C1 segment of cervical spinal cord (tissue), 14 donors: Measurements from ENCODE around the gene MAP2K1.
A peak's percentile ranks its signal among the peaks of the same experiment; 100 is the strongest.
"Not testable (repeated sequence)": the region's sequence is repeated elsewhere in the genome, so short reads cannot be mapped to it uniquely, and the experiment has no call there.

Source experiments
- DNase-seq, 14 donors: peaks; one replicate each; lab custom pipeline; 2025; lab: John Stamatoyannopoulos, UW

MAP2K1 gene

DNA sequence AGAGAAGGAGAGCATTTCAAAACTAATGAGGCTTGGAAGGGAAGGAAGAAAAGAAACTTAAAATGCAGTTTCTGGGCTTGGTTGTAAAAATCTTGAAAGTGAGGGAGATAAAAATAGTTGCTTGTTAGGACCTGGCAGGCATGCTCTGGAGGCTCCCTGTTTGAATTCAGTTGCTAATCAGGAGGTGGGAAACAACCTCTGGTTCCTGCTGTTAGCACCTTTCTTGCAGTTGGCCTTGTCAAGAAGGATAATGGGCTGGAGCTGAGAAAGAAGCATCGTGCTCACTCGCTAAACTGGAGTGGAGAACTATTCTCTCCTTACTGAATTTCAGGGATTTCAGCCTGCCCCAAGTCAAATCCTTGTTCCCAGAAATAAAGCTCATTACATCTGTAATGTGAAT, 87.4 kb downstream of the MAP2K1 start:
- DNase-seq: no peak

DNA sequence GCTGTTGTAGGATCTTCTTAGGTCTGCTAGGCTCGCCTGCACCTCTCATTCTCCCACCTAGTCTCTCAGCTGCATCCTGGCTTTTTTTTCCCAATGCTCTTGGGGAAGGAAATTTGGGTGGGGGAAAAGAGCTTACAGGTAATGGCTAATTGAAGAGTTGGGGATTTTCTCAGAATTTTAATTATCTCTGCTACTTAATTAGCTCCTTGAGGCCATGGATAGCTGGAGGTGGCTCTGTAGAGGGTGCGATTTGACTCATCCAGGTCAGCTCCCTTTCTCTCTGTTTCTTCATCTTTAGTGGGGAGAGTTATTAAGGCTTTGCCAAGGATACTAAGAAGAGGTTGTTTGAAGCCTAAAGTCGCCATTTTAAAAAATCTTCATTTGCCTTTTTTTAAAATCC, 88.3 kb downstream of the MAP2K1 start:
- DNase-seq: no peak

DNA sequence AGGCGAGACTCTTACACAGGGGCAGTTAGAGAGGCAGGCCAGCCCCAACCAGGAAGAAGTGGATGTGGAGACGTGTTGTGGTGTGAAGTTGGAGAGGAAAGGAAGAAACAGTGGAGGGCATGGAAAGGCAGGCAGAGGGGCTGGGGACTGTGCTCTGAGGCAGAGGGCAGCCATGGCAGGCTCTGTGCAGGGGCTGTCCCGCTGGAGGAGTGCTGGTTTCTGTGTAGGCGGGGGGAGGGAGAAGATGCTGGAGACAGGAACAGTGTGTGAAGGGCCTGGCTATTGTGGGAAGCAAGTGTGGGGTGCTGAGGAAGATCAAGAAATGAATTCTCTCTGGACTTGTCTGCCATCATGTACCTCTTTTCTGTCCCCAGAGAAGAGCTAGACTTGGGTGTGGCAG, 89.8 kb downstream of the MAP2K1 start:
- DNase-seq: no peak

- peak in 1 of 14 donors; percentile 21 for DNase-seq
Measured at GRCh38 chr15:66477011-66477410, 90.3 kb downstream of the MAP2K1 start.

DNA sequence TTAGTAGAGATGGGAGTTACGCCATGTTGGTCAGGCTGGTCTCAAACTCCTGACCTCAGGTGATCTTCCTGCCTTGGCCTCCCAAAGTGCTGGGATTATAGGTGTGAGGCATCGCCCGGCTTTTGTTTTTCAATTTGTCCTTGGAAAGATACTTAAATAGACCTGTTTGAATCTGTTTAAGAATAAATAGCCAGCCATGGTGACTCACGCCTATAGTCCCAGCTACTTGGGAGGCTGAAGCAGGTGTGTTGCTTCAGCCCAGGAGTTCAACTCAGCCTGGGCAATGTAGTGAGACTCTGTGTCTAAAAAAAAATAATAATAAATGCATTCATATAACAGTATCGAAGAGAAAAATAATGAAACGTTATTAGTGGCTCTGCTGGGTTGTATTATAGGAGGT, 93.6 kb downstream of the MAP2K1 start:
- no peak for DNase-seq

DNA sequence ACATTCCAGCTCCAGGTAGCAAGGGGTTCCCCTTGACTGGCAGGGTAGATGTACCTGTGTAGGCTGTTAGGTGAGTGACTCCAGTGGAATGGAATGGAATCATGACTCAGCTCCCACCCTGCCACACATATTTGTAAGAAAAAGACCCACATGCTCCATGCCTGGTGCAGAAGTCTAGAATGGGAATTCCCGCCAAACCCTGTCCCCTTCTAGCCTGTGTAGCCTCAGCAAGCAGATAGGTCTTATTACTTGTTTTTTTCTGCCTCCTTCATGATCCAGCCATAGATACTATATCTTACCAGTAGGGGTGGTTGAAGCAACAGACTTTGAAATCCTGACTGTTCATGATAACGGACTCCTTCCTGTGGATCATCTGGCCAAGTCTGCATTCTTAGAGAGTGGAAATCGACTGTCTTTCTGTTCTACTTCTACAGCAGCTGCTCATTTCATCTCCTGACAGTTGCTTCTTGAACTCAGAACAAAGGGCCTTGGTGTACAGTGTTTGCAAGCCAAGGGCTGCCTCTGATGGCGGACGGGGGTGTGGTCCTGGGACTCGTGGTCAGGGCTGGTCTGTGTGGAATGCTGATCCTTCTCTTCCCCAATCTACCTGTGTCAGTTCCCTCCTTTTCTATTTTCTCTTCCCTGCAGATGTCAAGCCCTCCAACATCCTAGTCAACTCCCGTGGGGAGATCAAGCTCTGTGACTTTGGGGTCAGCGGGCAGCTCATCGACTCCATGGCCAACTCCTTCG, 94.6 kb downstream of the MAP2K1 start:
- no peak for DNase-seq

GRCh38 chr15:66482539-66482938, 95.8 kb downstream of the MAP2K1 start:
- no peak for DNase-seq

DNA sequence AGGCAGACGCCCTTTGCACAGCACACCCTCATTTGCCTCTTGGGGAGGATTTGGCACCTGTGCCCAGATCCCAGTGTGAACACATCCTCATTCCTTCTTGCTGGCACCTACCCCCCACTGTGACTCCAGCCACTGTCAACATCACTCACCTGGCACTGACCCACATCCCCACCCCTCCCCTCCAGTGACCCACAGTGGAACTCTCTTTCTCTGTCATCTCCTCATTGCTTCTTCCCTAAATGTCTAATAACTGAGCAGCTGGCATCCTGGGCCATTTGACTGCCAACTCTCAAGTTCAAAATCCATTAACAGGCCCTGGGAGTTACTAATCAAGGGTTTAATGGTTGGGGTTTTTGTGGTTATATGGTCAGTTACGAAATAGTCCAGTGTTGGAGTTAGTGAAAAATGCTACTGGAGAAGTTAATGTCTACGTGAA, 96.4 kb downstream of the MAP2K1 start:
- peak in 1 of 14 donors; percentile 48 for DNase-seq

DNA sequence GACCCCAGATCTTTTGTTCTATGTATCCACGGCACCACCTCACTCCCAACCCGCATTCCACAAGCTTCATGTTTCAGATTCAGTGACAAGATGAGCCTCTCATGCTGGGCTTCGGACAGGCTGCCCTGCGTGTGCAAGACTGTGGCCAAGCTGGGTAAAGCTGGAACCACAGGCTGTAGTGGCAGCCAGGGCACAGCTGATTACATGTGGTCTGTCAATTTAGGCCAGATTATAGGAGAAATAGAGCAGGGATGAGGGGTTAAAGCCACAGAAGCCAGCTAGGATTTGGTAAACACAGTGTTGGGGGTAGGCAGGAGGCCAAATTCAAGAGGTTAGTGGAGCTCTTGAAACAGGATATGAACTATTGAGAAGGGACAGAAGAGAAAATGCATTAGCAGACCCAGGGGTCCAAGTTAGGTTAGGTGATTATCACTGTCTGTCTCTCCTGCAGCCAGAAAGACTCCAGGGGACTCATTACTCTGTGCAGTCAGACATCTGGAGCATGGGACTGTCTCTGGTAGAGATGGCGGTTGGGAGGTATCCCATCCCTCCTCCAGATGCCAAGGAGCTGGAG, 97.9 kb downstream of the MAP2K1 start:
- no peak for DNase-seq

DNA sequence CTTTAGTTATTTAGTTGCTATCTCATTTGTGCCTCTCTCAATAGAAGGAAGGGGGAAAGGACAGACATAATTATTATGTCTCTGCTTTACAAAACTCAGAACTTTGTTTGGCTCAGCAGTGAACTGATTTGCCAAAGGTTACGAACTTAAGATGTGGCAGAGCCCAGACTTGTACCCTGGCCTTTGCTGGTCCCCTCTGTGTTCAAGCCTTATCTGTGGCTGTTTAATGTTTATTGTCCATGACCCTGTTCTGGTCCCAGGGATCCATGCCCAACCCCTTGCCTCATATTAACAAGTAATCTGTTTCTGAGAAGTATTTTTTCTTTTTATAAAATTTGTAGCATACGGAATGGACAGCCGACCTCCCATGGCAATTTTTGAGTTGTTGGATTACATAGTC, 100.2 kb downstream of the MAP2K1 start:
- DNase-seq: no peak

DNA sequence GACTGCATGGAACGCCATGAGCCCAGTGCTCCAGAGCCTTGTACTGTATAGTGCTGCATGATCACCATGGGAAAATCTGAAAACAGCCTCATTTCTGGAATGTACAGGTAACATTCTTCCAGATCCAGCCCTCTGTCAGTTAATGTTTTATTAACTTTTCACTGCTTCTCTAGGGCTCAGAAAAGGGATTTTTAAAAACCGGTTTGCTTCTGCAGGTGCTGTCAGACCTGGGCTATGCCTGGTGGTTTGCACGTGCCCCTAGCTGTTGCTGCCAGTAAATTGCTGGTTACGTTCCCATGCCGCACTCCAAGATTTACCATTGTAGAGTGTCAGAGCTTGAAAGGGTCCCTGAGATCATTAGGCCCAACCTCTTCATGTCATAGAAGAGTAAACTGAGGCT, 101.8 kb downstream of the MAP2K1 start:
- no peak for DNase-seq

- DNase-seq: no peak
Measured at GRCh38 chr15:66489179-66489791, 102.6 kb downstream of the MAP2K1 start.

DNA sequence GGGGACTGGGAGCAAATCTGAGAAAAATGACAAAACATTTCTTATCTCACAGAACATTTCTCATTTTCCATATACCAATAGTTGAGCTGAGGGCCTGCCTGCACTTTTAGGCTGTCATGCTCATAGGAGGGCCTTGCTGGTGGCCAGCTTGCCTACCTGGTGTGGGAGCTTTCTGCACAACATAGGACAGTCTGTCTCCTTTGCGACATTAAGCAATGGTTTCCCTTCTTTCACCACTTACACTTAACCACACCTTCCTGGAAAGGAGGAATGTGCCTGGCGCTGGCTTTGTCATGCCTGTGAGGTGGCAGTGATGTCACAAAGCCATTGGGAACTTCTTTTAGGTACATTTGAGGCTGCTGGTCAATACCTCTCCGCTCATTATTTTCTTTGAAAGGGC, 105.1 kb downstream of the MAP2K1 start:
- no peak for DNase-seq

GRCh38 chr15:66494262-66494661, 107.5 kb downstream of the MAP2K1 start:
- no peak for DNase-seq

DNA sequence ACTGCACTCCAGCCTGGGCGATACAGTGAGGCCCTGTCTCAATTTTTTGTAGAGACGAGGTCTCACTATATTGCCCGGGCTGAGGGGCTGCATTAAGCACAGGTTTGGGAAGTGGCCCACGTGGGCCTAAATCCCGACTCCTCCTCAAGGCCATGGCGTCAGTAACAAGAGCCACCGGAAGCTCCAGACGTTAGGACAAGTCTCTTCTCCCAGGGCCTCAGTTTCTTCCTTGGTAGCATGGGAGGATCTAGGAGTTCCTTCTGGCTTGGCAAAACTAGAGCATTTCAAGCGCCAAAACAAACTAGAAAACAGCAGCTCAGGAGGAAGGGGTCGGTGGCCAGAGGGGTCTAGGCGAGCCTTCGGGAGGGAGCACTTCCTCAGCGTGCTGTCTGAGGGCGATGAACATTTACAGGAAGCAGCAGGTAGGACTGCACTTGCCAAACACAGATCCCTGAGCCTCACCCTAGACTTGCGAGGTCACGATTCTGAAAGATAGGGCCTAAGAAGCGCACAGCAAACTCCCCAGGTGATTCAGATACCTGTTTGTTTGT, 110.3 kb downstream of the MAP2K1 start:
- peak in 1 of 14 donors; percentile 36 for DNase-seq

DNA sequence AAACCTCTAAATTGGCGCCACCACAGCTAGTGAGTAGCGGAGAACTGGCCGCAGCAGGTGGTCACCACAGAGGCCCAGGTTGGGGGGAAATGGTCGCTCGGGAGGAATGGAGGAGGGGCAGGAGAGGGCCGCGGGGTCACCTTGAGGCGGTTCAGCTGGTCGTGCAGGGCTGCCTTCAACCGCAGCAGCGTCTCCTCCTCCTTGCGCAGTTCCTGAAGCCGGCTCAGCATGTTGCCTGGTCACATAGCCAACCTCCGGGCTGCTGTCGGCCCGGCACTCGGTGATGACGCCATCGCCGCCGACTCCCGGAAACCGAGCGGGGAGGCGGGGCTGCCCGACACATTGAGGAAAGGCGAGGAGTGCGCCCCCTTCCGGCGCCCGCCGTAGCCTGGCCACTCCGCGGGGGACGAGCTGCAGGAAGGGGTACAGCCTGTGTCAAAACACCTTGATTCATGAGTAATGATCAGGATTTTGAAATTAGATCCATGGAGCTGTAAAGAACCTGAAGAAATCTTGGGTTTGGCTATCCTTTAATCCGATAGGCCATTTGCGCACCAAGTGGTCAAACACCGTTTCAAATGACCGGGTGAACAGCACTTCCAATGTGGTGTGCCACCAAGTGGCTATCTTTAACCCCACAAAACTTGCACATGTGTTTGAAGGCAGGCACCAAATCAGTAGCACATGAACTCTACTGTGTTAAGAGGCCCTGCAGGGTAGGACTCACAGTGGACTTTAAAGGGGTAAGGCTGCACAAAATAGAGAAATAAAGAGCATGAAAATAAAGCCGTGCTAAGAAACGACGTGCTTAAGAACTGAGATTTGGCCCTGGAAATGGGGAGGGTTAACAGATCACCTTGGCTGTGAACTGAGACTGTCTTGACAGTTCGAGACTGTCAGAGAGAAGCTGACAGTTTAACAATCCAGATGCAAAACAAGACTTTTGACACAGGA, 111.1 kb downstream of the MAP2K1 start, which contains the start of gene SNAPC5:
TSS of gene SNAPC5 (minus strand) at position 261 of the 954 bp plus-strand sequence. CDS start at position 230, 31 bp downstream.
- peak; percentile 68 to 94 (median 88) for DNase-seq

GRCh38 chr15:66498501-66499386, 112.0 kb downstream of the MAP2K1 start:
- no peak for DNase-seq

DNA sequence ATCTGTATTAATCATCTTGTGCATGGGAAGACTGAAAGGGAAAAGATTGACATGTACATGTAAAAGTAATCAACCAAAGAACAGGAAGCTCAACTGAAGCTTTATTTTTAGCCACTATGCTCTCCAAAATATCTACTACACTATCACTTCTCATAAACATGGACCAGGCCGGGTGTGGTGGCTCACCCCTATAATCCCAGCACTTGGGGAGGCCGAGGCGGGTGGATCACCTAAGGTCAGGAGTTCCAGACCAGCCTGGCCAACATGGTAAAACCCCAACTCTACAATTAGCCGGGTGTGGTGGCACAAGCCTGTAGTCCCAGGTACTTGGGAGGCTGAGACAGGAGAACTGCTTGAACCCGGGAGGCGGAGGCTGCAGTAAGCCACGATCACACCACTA, 113.6 kb downstream of the MAP2K1 start:
- DNase-seq: not testable (repeated sequence)

DNA sequence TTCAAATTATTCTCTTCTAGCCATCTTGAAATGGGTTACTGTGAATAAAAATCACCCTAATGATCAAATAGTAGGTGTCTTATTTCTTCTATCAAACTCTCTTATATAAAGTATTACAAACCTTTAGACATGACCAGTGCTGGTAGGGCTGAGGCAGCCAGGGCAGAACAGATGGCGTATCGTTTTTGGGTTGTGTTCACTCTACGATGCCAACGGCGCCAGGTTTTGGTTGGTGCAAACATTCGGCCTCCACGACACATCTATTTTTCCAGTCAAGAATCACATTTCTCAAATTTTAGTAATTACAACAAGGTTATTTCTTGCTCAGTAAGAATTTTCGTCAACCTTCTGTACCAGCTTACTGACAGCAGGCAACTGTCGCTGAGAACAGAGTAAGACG, 115.8 kb downstream of the MAP2K1 start:
- DNase-seq: peak in 1 of 14 donors; percentile 33

GRCh38 chr15:66503041-66503648, 116.4 kb downstream of the MAP2K1 start:
- not testable (repeated sequence) for DNase-seq
